Measurements from ENCODE around the gene TRA2A.
"Not testable (repeated sequence)": the region's sequence is repeated elsewhere in the genome, so short reads cannot be mapped to it uniquely, and the experiment has no call there.

Gene TRA2A

DNA sequence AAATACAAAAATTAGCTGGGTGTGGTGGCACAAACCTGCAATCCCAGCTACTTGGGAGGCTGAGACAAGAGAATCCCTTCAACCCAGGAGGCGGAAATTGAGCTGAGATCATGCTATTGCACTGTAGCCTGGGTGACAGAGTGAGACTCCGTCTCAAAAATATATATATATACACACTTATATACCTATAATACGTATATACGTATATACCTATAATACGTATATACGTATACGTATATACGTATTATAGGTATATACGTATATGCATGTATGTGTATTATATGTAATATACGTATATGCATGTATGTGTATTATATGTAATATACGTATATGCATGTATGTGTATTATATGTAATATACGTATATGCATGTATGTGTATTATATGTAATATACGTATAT is 43.1 kb downstream of the TRA2A start:
- H3K4me1 ChIP-seq (ENCODE audit: control insufficient read depth, insufficient read depth, low read length); H3K4me3 ChIP-seq (ENCODE audit: low read length); H3K27me3 ChIP-seq (ENCODE audit: control insufficient read depth, insufficient read depth, low read length); H3K36me3 ChIP-seq (ENCODE audit: control insufficient read depth, insufficient read depth, low read length); H3K9me3 ChIP-seq (ENCODE audit: control insufficient read depth, low read length); H3K9ac ChIP-seq (ENCODE audit: low read length): not testable (repeated sequence)

GRCh38 chr7:23487670-23488069 is 44.1 kb downstream of the TRA2A start:
- H3K4me1 ChIP-seq (ENCODE audit: control insufficient read depth, insufficient read depth, low read length), result no peaks in the 10 kb centered on the region
- no peaks in the 10 kb centered on the region for H3K36me3 ChIP-seq (ENCODE audit: control insufficient read depth, insufficient read depth, low read length)
- H3K9me3 ChIP-seq (ENCODE audit: control insufficient read depth, low read length), result no peaks in the 10 kb centered on the region
- H3K9ac ChIP-seq (ENCODE audit: low read length), result no peak overlapping the region
- no peak overlapping the region for H3K4me3 ChIP-seq (ENCODE audit: low read length)
- H3K27me3 ChIP-seq (ENCODE audit: control insufficient read depth, insufficient read depth, low read length), result no peaks in the 10 kb centered on the region

DNA sequence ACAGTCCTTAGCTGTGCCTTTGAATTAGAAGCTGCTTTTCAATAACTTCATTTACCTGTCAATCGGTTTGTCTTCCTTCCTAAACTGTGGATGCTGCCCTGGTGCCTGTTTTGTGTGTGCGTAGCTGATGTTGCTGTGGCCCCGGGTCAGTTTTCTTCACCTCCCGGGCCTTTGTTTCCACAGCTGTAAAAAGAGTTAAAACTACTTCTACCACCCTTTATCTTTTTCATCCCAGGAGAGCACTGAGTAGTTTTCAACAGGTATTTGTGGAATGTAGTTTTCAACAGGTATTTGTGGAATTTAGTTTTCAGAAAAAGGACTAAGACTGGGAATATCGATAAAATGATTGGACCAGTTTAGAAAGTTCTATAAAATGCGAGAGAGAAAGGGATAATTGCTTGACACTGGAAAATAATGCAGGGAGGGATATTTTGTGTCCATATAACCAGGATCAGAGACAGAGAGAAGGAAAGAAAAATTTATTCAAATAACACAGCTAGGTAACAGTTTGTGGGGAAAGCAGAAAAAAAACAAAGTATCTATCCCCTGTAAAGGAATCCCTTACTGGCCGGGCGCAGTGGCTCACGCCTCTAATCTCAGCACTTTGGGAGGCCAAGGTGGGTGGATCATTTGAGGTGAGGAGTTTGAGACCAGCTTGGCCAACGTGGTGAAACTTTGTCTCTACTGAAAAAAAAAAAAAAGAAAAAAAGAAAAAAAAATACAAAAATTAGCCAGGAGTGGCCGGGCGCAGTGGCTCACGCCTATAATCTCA is 45.6 kb downstream of the TRA2A start:
- Histone ChIP-seq H3K9ac (ENCODE audit: low read length) (no peak overlapping the region), H3K4me1 (ENCODE audit: control insufficient read depth, insufficient read depth, low read length) (no peaks in the 10 kb centered on the region), H3K9me3 (ENCODE audit: control insufficient read depth, low read length) (no peaks in the 10 kb centered on the region), H3K4me3 (ENCODE audit: low read length) (no peak overlapping the region), H3K36me3 (ENCODE audit: control insufficient read depth, insufficient read depth, low read length) (no peaks in the 10 kb centered on the region), H3K27me3 (ENCODE audit: control insufficient read depth, insufficient read depth, low read length) (no peaks in the 10 kb centered on the region)

GRCh38 chr7:23482686-23483085 is 49.1 kb downstream of the TRA2A start:
- H3K36me3 ChIP-seq (ENCODE audit: control insufficient read depth, insufficient read depth, low read length), result no peaks in the 10 kb centered on the region
- no peak overlapping the region for H3K4me3 ChIP-seq (ENCODE audit: low read length)
- H3K9ac ChIP-seq (ENCODE audit: low read length), result no peak overlapping the region
- H3K9me3 ChIP-seq (ENCODE audit: control insufficient read depth, low read length), result no peaks in the 10 kb centered on the region
- no peaks in the 10 kb centered on the region for H3K4me1 ChIP-seq (ENCODE audit: control insufficient read depth, insufficient read depth, low read length)
- H3K27me3 ChIP-seq (ENCODE audit: control insufficient read depth, insufficient read depth, low read length), result peaks cover 12% of the 10 kb centered on the region

DNA sequence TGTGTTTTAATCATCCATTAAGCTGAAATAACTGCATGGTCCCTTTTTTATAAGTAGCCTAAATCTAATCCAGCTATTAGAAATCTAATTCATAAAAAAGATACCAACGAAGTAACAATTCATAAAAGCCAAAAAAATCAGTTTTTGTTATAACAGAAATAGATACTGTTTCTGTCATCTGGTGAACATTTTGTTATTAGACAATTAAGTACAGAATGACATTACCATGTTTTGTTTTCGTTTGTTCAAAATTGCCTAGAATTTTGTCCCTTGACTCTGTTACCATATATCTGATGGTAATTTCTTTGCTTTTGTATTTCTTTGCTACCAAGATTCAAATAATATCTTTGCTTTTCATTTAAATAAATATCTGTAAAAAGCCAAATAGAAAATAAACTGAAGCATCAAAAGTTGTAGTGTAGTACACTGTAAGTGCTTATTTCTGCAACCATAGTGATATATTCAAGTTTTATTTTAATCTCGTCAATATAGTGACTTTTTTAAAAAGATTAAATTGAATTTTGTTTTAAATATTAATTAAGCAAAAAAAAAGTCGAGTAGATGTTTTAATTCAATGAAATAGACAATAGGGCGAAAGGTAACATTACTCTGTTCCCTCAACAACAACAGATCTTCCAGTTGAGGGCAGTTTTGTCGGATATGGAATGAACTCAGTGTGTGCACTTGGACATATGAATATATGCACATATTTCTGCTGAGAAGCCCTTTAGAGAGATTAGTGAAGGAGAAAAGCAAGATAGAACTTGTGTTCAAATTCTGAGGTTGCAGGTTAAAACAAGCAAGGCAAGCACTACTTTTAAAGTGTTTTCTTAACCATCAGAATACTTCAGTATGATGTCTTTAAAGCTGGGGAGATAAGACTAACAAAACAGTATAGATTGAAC is 53.6 kb downstream of the TRA2A start:
- H3K9ac ChIP-seq (ENCODE audit: low read length), result no peak overlapping the region
- H3K36me3 ChIP-seq (ENCODE audit: control insufficient read depth, insufficient read depth, low read length), result no peaks in the 10 kb centered on the region
- H3K9me3 ChIP-seq (ENCODE audit: control insufficient read depth, low read length), result no peaks in the 10 kb centered on the region
- H3K4me3 ChIP-seq (ENCODE audit: low read length), result no peak overlapping the region
- peaks cover 52% of the 10 kb centered on the region for H3K27me3 ChIP-seq (ENCODE audit: control insufficient read depth, insufficient read depth, low read length)
- peaks cover 16% of the 10 kb centered on the region for H3K4me1 ChIP-seq (ENCODE audit: control insufficient read depth, insufficient read depth, low read length)

DNA sequence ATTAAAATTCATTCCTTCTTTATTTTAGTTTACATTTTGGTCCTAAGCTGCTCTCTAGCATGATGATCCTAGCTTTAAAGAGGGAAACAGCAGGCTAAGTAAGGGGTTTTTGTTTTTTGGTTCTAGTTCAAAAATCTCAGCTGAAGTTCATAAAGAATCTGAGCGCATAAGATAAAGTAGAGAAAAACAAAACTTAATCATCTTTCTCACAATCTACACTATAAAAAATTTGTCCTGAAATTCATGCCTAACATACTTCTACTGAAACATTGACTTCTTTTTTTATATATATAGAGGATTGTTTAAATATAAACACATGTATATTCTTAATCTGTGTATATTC is 54.7 kb downstream of the TRA2A start:
- Histone ChIP-seq H3K9me3 (ENCODE audit: control insufficient read depth, low read length) (no peaks in the 10 kb centered on the region), H3K4me3 (ENCODE audit: low read length) (no peak overlapping the region), H3K27me3 (ENCODE audit: control insufficient read depth, insufficient read depth, low read length) (peaks cover 61% of the 10 kb centered on the region), H3K4me1 (ENCODE audit: control insufficient read depth, insufficient read depth, low read length) (peaks cover 19% of the 10 kb centered on the region), H3K9ac (ENCODE audit: low read length) (no peak overlapping the region), H3K36me3 (ENCODE audit: control insufficient read depth, insufficient read depth, low read length) (no peaks in the 10 kb centered on the region)

DNA sequence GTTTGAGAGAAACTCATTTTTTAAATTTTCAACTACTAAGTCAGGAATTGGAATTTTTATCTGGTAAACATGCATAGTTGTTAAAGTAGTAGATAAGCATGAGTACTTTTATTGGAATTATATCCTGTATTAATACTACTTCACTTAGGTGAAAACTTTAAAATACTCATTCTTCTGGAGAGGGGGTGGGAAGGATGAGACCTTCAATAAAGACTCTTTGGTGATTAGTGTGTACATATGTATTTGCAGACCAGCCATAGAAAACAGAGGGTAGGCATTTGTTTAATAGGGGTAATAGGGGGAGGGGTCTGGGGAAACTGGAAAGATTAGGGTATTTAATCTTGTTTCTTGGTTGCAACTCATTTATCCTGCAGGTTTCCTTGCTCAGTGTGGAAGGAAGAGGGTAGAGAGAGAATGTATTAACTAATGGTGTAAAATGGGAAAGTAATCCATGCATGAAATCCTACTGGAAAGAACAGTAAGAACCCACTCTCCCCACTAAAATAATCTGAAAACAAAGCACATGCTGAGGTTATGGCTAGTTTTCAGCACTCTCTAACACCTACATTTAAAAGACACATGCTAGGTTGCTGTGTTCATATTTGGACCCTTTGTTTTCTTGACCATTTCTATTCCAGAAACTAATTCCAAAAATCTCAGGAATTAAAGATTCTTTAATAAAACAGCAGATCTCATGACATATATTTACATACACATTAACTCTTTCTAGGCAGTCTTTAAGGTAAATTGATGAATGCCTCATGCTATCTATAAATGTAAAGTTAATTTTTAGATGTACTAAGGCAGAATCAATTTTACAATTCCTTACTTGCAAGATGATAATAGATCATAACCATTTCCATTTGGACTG is 55.3 kb downstream of the TRA2A start:
- peaks cover 19% of the 10 kb centered on the region for H3K4me1 ChIP-seq (ENCODE audit: control insufficient read depth, insufficient read depth, low read length)
- no peak overlapping the region for H3K4me3 ChIP-seq (ENCODE audit: low read length)
- no peaks in the 10 kb centered on the region for H3K9me3 ChIP-seq (ENCODE audit: control insufficient read depth, low read length)
- H3K36me3 ChIP-seq (ENCODE audit: control insufficient read depth, insufficient read depth, low read length), result no peaks in the 10 kb centered on the region
- H3K9ac ChIP-seq (ENCODE audit: low read length), result no peak overlapping the region
- H3K27me3 ChIP-seq (ENCODE audit: control insufficient read depth, insufficient read depth, low read length), result peaks cover 67% of the 10 kb centered on the region

GRCh38 chr7:23475576-23475839 is 56.3 kb downstream of the TRA2A start:
- no peak overlapping the region for H3K9ac ChIP-seq (ENCODE audit: low read length)
- H3K4me1 ChIP-seq (ENCODE audit: control insufficient read depth, insufficient read depth, low read length), result peaks cover 21% of the 10 kb centered on the region
- no peaks in the 10 kb centered on the region for H3K9me3 ChIP-seq (ENCODE audit: control insufficient read depth, low read length)
- H3K4me3 ChIP-seq (ENCODE audit: low read length), result no peak overlapping the region
- H3K36me3 ChIP-seq (ENCODE audit: control insufficient read depth, insufficient read depth, low read length), result no peaks in the 10 kb centered on the region
- H3K27me3 ChIP-seq (ENCODE audit: control insufficient read depth, insufficient read depth, low read length), result peaks cover 71% of the 10 kb centered on the region

GRCh38 chr7:23474829-23475575 is 56.8 kb downstream of the TRA2A start:
- Histone ChIP-seq H3K4me1 (ENCODE audit: control insufficient read depth, insufficient read depth, low read length) (peaks cover 27% of the 10 kb centered on the region), H3K36me3 (ENCODE audit: control insufficient read depth, insufficient read depth, low read length) (no peaks in the 10 kb centered on the region), H3K27me3 (ENCODE audit: control insufficient read depth, insufficient read depth, low read length) (peaks cover 72% of the 10 kb centered on the region), H3K9me3 (ENCODE audit: control insufficient read depth, low read length) (no peaks in the 10 kb centered on the region), H3K4me3 (ENCODE audit: low read length) (peak overlapping the region; percentile 14), H3K9ac (ENCODE audit: low read length) (no peak overlapping the region)

DNA sequence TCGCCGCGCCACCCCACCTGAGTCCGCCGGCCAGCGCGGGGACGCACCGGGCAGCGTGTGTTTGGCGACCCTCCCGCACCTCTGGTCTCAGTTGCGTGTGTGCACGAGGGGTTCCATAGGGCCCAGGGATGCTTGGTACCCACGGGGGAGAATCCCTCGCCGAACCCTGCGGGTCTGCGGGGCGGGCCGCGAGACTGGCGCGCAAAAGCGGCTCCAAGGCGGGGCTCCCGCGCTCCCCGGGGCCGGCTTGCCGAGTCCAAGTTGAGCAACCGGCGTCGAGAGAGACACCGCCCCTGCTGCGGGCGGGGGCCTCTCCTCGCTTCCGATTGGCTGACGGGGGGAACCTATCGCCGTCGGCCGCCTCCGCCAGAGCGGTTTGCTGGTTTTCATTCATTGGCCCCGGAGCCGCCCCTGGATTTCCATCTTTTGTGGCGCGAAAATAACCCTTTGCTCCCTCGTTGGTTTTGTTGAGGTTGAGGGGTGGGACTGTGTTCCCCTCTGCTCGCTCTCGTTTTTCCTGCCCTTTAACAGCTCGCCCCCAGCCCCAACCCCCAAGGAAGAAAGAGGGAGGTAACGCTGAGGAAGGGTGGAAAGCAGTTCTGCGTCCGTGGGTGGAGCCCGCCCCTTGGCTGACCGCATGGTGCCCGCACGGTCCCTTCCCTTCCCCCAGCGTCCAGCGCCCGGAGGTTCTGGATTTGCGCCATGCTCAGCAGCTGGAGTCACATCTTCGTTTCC is 57.5 kb downstream of the TRA2A start:
- no peaks in the 10 kb centered on the region for H3K36me3 ChIP-seq (ENCODE audit: control insufficient read depth, insufficient read depth, low read length)
- peaks cover 34% of the 10 kb centered on the region for H3K4me1 ChIP-seq (ENCODE audit: control insufficient read depth, insufficient read depth, low read length)
- H3K9ac ChIP-seq (ENCODE audit: low read length), result peak overlapping the region; percentile 51
- H3K4me3 ChIP-seq (ENCODE audit: low read length), result peak overlapping the region; percentile 38
- peaks cover 80% of the 10 kb centered on the region for H3K27me3 ChIP-seq (ENCODE audit: control insufficient read depth, insufficient read depth, low read length)
- no peaks in the 10 kb centered on the region for H3K9me3 ChIP-seq (ENCODE audit: control insufficient read depth, low read length)

DNA sequence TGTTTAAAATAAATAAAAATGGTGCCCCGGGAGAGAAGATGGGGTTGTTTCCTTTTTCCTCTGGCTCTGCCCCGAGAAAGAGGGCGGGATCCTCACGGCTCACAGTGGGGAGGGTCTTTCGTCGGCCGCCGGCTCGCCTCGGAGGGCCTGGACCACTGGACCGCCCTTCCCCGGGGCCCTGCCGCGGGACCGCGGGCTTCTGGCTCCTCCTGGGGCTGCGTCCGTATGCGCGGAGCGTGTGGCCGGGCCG is 58.0 kb downstream of the TRA2A start:
- no peaks in the 10 kb centered on the region for H3K36me3 ChIP-seq (ENCODE audit: control insufficient read depth, insufficient read depth, low read length)
- peak overlapping the region; percentile 38 for H3K4me3 ChIP-seq (ENCODE audit: low read length)
- H3K9ac ChIP-seq (ENCODE audit: low read length), result peak overlapping the region; percentile 51
- H3K4me1 ChIP-seq (ENCODE audit: control insufficient read depth, insufficient read depth, low read length), result peaks cover 39% of the 10 kb centered on the region
- H3K27me3 ChIP-seq (ENCODE audit: control insufficient read depth, insufficient read depth, low read length), result peaks cover 85% of the 10 kb centered on the region
- no peaks in the 10 kb centered on the region for H3K9me3 ChIP-seq (ENCODE audit: control insufficient read depth, low read length)
